Fibroblast of skin of back (primary cell): ENCODE results near the gene HOXB2.

Experiments
- DNase-seq: peaks from one replicate; pipeline ENCODE4 v3.0.0-alpha.2; 2013

The HOXB2 gene

GRCh38 chr17:48539177-48539576 is 5.7 kb downstream of the HOXB2 start:
- peak; percentile 85 for DNase-seq

DNA sequence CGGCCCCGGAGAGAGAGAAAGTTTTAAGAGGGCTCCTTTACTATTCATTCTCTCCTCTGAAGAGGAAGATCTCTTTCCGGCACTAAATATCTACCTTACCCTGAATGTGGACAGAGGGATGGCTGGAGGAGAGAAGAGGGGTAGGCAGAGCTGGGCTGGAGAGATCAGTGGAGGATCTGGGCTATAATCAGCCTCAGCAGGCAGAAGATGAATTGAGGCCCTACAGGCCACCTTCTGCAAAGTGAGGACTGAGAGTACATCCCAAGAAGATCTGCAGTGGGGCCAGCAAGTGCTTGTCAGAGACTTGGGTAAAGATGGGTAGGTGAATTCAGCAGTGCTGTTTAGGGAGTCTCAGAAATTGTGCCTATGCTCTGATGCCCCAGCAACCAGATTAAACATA is 7.6 kb downstream of the HOXB2 start:
- no peak for DNase-seq

- peak; percentile 37 for DNase-seq
These were observed 8.9 kb downstream of the HOXB2 start for GRCh38 chr17:48535793-48536559.

- no peak for DNase-seq
These were observed 12.6 kb downstream of the HOXB2 start for GRCh38 chr17:48532261-48532660.

- DNase-seq: no peak
These were observed 14.0 kb downstream of the HOXB2 start, which contains the start of gene HOXB1 for GRCh38 chr17:48530887-48531272. Gene HOXB1 (minus strand): TSS chr17:48531011. CDS start chr17:48530904, 107 bp downstream.

DNA sequence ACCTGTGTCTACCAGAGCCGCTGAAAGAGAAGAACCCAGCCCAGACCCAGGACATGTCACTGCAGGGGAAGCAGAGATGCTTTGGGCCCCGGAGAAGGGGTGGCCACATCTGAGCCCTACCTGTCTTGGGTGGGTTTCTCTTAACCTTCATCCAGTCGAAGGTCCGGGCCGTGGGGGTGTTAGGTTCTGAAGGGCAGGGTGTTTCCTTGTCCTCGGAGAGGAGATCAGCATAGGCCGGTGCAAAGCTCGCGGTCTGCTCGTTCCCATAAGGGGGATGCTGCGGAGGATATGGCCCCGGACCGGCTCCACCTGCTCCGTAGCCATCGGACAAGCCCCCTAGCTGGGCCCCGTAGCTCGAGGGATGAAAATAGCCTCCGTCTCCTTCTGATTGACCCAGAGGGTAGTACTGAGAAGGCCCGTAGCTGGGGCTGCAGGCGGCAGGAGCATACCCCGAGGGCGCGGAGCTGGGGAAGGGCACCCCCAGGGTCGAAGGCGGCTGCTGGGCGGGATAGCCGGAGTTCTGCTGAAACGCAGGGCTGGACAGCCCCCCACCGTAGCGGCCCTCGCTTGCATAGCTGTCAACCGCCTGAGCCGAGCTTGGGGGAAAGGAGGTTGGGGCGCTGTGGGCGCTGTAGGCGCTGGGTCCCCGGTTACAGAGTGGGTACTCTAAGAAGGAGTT is 14.6 kb downstream of the HOXB2 start:
- DNase-seq: no peak

DNA sequence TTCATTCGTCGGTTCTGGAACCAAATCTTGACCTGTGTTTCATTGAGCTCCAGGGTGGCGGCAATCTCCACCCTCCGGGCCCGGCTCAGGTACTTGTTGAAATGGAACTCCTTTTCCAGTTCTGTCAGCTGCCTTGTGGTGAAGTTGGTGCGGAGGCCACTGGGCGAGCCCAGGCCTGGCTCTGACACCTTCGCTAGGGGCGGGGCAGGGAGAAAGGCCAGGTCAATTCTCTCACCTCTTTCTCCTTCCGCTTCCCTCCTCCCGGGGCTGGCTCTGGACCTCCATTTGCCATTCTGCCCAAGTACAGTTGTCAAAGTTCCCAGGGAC is 15.3 kb downstream of the HOXB2 start:
- no peak for DNase-seq

- no peak for DNase-seq
These were observed 15.8 kb downstream of the HOXB2 start for GRCh38 chr17:48528936-48529682.

- DNase-seq: no peak
These were observed 16.6 kb downstream of the HOXB2 start for GRCh38 chr17:48528153-48528935.

DNA sequence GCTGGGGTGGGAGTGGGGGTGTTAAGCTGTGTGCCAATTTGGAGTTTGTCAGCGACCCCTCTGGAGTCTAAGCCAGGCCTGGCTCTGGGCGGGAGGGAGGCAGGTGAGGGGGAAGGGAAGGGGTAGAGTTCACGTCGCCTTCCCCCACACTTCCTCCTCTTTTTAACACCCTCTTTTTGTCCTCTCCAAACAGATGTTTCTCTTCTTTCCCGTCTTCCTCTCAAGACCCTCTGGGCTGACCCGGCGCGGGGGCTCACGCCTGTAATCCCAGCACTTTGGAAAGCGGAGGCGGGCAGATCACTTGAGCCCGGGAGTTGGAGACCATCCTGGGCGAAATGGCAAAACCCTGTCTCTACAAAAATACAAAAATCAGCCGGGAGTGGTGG is 17.4 kb downstream of the HOXB2 start:
- DNase-seq: no peak

GRCh38 chr17:48526608-48527546 is 18.0 kb downstream of the HOXB2 start:
- DNase-seq: no peak

DNA sequence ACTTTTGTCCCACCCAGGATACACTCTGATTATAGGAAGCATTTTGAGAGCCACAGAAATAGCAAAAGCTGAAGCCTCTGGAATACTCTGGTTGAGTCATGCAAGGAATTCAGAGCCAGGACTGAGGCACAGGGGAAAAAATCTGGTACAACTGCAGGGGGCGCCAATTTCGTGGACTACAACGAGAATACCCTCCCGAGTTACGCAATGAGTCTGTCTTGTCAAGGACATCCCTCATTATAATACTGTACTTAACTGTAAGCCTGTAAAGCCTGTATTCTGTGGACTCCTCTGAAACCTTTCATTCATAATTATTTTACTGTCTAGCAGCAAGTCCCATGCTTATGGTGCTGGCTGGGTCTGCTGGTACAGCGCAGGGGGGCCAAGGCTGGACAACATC is 21.9 kb downstream of the HOXB2 start:
- DNase-seq: no peak

- DNase-seq: peak; percentile 35
These were observed 22.8 kb downstream of the HOXB2 start for GRCh38 chr17:48522031-48522653.

DNA sequence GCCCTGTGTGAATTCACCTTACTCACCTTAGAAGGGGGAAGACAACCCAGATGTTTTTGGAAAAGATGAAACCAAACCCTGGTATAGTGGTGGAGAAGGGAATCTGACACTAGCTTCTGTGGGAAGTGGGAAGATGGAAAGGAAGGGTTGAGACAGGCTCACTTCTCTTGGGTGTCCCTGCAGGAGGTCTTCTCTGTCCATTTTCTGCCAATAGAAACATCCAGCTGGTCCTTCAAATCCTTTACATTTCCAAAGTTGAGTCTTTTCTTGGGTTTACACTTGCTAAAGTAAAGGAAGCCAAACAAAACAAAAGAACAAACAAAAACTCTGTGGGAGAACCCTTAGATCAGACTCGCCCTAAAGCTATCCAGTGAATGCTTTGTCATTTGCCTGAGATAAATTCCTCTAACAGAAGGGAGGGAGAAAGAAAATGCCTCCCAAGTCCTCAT is 24.3 kb downstream of the HOXB2 start:
- DNase-seq: peak; percentile 71

DNA sequence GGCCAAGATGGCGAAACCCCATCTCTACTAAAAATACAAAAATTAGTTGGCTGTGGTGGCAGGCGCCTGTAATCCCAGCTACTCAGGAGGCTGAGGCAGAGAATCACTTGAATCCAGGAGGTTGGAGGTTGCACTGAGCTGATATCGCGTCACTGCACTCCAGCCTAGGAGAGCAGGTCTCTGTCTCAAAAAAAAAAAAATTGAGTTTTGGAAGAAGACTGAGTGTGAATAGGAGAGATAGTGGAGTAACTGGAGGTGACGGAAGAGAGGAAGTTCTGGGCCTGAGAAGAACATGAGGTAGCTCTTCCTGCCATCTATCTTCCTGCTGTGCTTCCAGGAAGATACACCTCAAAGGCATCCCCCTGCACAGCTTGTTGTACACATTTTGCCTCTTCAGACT is 25.5 kb downstream of the HOXB2 start:
- DNase-seq: no peak

DNA sequence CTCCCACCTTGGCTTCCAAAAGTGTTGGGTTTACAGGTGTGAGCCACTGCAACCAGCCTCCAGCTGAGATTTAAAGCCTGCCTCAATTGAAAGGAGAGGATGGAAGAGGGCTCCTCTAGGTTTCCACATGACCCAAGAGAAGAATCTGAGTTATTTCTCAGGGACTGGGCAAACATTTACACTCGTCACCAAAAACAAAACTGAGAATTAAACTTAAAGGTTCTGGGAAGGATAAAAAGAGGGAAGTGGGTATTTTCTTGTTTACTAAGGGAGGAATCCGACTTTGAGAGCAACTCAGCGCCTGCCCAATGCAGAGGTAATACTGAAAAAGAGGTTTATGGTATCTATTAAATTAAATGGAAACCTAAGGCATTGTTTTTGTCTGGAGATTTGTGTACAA is 27.4 kb downstream of the HOXB2 start:
- no peak for DNase-seq

DNA sequence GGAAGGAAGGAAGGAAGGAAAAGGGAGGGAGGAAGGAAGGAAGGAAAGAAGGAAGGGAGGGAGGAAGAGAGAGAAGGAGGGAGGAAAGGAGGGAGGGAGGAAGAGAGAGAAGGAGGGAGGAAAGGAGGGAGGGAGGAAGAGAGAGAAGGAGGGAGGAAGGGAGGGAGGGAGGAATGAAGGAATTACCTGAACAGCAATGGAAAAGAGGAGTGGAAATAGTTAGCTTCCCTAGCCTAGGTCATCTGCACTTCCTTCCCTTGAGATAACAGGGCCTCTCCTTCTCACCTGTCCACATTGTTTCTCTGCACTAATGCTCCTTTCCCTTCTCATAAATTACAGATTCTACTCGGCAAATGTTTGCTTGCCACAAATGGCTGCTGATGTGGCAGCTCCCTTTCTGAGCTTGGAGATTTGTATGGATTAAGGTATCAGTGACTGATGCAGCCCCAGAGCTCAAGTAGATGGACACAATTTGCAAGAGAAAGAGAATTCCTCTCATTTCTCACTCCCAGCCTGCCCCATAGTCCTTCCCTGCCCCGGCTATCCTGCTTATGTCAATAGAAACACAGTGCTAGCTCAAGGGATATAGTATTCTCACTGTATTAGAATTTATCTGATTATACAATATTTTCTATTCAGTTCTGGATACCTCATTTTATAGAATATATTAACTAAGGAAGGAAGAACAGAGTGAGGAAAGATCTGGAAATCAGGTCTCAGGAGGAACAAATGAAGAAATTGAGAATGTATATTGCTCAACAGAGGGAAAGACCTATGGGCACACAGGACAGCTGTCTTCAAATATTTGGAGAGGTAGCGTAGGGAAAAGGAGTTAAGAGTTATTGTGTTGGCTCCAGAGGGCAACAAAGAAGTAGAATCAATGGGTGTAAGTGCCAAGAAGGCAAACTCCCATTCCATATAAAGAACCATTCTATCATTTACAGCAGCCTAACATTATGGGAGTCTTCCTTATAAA is 28.7 kb downstream of the HOXB2 start:
- no peak for DNase-seq

GRCh38 chr17:48514477-48514876 is 30.4 kb downstream of the HOXB2 start:
- DNase-seq: no peak

- DNase-seq: no peak
These were observed 31.0 kb downstream of the HOXB2 start for GRCh38 chr17:48513666-48514455.
